Measurements from ENCODE around the gene TTC23L. TPM values are rescaled to one million over a fixed set of nuclear protein-coding genes. Genes with fewer than 3 reads are reported as not detected.
A peak's percentile ranks its signal among the peaks of the same experiment; 100 is the strongest.

Gene TTC23L
- total RNA-seq, 1 experiment from 2014 or later = not detected

DNA sequence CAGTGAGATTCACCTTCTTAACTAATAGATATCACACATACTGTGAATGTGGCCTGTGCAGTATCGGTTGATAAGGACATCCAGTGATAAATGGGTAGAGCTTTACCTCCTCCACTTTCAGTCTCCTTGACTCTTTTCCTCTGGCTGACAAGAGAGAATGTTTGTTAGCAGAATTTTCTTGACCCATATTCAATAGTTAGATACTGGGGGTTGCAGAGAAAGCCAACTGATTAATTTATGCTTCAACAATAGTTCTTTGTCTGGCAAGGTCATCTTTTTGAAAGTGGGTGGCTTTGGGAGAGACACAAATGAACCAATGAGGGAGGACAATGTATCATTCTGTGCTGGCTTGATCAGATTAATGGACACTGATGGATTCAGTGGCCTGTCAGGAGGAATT, 30.3 kb downstream of the TTC23L start:
- no peak for DNase-seq (ENCODE audit: low spot score)

- DNase-seq (ENCODE audit: low spot score) = no peak
These were observed 31.4 kb downstream of the TTC23L start for GRCh38 chr5:34870382-34870781.

DNA sequence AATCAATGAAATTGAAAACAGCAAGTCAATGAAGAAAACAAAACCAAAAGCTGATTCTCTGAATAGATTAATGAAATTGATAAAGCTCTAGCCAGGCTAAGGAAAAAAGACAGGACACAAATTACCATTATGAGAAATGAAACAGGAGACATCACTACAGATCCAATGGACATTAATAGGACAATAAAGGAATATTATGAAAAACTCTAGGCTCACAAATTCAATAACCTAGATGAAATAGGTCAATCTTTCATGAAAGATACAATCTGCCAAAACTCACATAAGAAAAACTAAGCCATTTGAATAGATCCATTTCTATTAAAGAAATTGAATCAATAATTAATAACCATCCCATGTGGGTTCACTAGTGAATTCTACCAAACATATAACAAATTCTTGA, 37.3 kb downstream of the TTC23L start:
- no peak for DNase-seq (ENCODE audit: low spot score)

- DNase-seq (ENCODE audit: low spot score) = no peak
These were observed 42.3 kb downstream of the TTC23L start for GRCh38 chr5:34881246-34881645.

DNA sequence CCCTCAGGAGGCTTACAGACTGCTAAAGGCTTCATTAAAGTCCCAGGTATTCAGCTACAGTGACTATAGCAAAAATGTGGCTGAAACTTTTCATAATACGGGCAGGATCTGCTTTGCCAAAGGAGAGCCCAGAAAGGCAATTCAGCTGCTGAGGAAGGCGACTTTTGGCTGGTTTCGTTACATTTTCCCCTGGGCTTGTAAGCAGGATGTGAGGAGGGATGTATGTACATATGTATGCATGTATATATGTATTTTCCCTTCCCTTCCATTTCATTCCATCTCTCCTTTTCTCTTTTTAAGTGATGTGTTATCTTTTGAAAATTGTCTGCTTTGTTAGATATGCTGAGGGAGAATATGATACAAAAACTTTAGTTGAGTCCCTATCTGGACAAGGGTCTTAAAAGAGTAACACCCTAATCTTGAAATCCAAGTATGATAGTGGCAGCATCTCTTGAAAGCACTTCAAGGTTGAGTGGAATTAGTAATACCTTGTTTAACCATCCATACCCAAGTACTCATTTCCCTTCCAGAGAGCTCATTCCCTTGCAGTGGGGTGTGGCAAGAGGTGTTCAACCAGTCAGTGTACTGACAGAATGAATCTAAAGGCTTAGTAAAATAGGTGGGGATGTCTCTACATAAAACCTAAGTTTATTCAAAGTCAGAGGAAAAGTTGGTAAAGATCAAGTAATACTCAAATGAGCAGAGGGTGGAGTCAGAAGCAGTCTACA, 47.6 kb downstream of the TTC23L start:
- no peak for DNase-seq (ENCODE audit: low spot score)

DNA sequence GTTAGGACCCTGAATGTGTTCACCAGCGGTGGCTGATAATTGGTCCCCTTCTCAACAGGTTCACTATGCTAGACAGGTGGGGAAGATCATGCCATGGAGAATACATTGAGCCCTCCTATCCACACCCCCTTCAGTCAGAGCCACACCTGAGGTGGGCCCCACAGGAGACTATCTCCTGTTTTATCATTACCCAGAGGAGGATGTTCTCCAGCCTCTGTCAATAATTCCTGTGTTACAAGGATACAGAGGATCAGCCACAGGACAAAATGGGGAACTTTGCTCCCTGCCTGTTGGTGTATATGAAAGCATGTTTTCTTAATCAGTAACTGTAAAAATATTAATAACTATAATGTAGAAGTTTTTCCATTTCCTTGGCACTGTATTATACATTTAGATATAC, 50.4 kb downstream of the TTC23L start:
- no peak for DNase-seq (ENCODE audit: low spot score)

DNA sequence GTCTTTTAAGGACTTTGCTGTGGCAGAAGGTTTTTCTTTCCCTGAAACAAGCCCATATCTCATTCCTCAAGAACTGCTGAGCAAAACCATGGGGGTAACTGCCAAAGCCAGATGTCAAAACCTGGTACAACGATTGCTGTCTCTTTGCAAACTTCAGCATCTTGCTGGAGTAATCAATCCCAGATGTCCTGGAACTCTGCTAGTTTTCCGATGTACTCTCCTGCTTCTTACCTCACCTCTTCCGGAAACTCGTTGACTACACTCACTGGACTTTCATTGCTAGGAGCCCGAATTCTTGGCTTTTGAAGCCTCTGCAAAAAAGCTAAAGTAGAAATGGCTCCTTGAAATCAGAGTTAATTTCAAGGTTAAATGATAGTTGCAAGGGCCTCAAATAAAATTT, 53.0 kb downstream of the TTC23L start:
- no peak for DNase-seq (ENCODE audit: low spot score)

DNA sequence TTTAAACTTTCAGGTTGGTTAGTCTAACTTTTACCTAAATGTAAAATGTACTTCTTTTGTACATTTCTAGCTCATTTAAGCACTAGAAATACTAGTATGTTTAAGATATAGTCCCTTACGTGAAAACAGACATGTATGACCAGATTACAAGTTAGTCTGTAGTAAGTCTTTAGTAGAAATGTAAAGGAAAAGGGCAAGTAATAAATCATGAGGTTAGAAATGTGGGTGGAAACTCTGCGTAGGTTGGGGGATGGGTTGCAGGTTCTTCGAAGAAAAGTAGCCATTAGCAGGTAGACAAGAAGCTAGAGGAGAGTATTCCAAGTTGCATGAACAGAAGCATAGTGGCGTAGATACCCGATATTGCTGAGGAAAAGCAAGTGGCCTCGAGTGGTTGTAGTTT, 53.5 kb downstream of the TTC23L start:
- no peak for DNase-seq (ENCODE audit: low spot score)

- DNase-seq (ENCODE audit: low spot score) = no peak
These were observed 55.8 kb downstream of the TTC23L start for GRCh38 chr5:34894716-34895115.

- no peak for DNase-seq (ENCODE audit: low spot score)
These were observed 56.9 kb downstream of the TTC23L start for GRCh38 chr5:34895641-34896419.

DNA sequence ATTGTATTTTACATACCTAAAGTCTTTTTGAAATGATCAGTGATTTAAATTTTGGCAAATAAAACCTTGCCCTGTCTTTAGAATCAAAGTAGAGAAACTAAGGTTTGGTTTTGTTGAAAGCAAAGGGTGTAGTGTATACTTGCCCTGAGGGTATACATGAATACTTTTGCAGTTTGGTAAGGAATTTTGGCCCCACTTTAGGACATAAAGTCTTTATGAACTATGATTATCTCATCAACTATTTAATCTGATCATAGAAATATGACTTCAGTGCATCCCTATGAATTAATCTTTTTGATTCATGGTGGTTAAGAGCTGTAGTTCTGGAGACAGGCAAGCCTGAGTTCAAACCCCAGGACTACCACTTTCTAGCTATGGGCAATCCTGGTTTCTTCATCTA, 58.7 kb downstream of the TTC23L start:
- DNase-seq (ENCODE audit: low spot score) = no peak

DNA sequence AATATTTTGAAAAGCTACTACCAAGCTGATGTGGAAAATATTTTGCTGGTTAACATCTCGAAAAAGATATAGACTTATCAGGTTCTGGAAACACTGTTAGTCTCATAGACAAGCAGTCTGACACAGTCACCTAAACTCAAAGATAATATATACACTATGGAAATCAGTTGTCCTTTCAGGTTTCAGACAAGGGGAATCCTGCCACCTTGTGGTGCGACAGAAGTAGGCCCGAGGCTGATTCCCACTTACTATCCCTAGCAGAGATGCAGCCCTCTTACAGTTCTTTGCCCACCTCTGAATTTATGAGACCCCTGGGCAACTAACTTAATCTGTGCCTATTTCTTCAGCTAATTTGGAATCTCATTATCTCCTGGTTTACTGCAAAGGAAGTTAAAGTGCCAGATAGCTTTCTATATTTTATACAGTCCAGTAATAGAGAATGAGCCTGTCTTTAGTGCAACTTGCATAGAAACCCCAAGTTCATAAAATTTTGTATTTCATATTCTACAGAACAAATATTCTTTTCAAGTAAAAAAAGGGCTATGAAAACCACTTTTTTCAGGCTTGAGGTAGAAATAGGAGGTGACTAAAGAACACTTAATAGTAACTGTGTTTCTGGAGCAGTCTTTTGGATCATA, 59.4 kb downstream of the TTC23L start:
- peak; percentile 75 for DNase-seq (ENCODE audit: low spot score)

DNA sequence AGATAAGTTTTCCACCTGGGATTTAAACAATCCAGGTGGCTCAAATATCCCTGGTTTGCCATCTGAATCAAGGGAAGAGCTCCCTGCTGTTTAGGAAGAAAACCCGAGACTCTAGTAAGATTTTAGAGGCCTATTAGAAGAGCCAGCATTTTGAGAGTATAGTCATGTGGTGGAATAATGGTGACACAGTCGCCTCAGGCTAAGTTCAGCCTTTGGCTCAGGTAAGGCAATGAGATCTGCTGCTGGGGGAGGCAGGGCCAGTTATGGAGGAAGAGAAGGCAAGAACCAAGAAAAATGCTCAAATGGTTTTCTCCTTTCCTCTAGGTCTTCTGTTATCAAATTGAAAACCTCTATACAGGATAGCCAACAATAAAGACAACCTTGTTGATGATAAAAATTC, 60.1 kb downstream of the TTC23L start:
- no peak for DNase-seq (ENCODE audit: low spot score)

- no peak for DNase-seq (ENCODE audit: low spot score)
These were observed 61.7 kb downstream of the TTC23L start for GRCh38 chr5:34900652-34901051.

DNA sequence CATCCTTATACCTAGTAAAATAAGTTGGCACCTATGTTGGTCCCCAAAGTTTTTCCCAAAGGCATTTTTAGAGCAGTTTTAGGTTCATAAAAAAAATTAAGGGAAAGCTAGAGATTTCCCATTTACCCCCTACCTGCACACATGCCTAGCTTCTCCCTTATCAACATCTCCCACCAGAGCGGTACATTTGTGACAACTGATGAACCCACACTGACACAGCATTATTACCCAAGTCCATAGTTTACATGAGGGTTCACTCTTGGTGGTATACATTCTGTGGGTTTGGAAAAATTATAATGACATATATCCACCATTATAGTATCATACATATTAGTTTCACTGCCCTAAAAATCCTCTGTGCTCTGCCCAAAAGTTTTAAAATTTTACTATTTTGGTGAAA, 64.3 kb downstream of the TTC23L start:
- DNase-seq (ENCODE audit: low spot score) = no peak

DNA sequence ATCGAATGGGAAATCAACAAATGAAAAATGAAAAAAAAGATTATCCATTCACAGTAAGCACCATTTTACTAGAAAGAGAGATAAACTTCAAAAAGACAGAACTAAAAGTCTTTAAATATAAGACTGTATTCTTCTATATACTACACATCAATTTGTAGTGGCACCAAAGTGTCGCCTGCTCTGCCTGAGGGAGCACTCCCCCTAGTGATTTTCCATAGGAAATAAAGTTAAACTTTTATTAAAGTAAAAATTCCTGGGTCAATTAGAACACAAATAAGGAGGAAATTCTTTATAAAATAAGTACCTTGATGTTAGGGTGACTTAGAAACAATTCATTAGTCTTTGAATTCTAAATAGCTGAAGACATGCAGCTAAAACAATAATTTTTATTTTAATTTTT, 66.6 kb downstream of the TTC23L start:
- DNase-seq (ENCODE audit: low spot score) = no peak

GRCh38 chr5:34913072-34913471, 74.1 kb downstream of the TTC23L start:
- no peak for DNase-seq (ENCODE audit: low spot score)

DNA sequence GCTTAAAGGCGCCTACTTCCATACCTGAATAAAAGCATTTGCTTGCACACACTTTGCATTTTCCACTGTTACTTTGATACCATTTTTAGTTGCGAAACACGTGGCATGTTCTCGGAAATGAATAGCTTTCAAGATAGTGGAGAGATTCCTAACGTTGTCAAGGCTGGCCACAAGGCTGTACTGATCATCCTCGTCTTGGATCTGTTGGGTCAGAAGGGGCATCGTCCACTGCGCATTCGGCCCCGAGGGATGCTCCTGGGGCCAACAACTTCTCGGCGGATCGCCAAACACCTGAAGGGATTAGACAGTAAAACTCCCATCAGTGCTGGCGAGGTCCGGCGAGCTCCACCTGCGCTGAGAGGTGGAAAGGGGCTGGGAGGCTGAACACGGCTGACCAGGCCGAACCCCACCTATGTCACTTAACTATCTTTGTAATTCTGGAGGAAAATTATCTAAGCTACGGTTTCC, 75.7 kb downstream of the TTC23L start:
- DNase-seq (ENCODE audit: low spot score) = no peak

DNA sequence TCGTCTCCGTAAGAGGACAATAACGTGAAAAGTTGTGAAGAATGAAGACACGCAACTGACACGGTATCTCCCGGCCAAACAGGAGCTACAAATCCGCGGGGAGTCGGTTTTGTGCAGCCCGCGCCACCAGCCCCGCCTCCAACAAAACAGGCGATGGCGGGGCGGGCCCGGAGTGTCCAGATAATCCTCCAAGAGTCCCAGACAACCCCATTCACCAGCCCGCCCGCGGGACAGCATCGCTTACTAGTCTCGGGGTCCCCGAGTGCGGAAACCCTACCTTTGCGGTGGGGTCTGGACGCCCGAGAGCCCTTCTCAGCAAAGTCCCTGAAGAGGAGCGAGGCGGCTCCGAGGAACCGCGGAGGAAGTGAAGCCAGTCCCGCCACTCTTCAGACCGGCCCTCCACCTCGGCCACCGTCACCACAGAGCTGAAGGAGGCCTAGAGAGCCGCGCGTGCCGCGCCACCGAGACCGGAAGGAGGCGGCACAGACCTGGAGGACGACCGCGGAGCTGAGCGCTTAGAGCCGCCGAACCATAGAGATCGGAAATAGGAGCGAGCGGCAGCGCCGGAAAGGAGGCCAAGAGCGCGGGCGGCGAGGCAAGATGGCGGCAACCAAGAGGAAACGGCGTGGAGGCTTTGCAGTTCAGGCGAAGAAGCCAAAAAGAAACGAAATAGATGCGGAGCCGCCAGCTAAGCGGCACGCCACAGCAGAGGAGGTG, 76.3 kb downstream of the TTC23L start, which contains the start of the genes BRIX1 and RAD1:
TSS of gene BRIX1 (plus strand) at position 573 of the 717 bp plus-strand sequence. CDS start at position 601, 28 bp downstream.
TSS of gene RAD1 (minus strand) at position 366 of the 717 bp plus-strand sequence. CDS start 612 bp downstream, outside the sequence.
- peak; percentile 98 for DNase-seq (ENCODE audit: low spot score)

GRCh38 chr5:34915856-34916192, 76.9 kb downstream of the TTC23L start:
- no peak for DNase-seq (ENCODE audit: low spot score)

DNA sequence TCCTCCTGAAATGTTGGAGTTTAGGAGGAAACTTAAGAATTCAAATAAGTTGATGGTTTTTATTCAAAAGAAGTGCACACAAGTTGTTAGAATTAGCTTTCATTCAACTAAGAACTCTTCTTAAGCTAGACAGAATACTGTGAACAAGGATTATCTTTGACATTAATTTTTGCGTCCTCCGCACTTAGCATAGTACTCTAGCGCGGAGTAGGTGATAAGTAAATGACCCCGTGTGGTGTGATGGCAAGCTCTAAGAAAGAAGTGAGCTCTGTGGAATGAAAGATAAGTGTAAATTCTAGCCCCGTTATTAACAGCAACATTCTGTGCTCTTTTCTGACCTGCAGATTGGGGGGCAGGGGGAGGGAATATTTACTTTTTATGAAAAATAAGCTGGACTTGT, 77.6 kb downstream of the TTC23L start:
- DNase-seq (ENCODE audit: low spot score) = no peak

- no peak for DNase-seq (ENCODE audit: low spot score)
These were observed 79.1 kb downstream of the TTC23L start for GRCh38 chr5:34918025-34918424.
